Iris pigment epithelial cell (primary cell): ENCODE results near the gene ARHGAP6.
"Not testable (repeated sequence)": the region's sequence is repeated elsewhere in the genome, so short reads cannot be mapped to it uniquely, and the experiment has no call there.

Experiments used
- DNase-seq: peaks from one replicate; pipeline ENCODE4 v3.0.0-alpha.2; 2011; ENCODE audit warnings: low read depth

The ARHGAP6 gene

DNA sequence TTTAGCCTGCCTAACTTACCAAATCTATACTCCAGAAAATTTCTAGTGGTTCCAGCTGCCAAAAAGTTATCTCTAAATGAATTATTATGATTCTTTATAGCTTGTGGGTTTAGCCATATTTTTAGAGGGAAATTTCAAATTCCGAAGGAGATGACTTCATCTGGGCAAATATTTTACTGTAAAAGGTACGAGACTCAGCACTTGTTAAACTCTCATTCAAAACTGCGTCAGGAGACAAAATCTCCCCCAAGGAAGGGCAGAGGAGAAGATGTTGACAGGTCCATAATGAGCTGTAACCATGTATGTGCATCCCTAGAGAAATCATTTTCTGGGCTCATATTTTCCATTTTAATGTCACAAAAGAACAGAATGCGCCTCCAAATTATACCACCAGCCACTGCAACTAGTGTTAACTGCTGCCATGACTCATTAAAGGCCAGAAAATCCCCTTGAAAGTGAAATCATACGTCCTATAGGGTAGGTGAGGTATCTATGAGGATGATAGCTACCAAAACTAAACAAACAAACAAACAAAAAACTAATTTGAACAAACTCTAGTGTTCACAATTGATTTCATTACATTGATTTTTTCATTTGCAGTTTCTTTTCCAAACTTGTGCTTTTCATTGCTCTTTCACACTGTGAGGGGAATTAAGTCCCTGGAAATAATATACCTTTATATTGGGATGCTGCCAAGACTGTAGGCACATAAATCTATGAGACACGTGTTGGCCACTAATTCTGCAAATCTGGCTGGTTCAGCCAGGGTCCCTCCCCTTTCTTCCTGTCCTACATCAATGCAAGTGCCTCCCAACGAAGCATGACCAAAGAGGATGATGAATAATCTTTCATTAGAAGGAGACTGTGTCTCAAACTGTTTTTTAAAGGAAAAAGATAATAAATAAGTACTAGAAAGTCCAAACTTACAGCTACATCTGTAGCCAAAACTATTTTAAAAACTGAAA lies 85.8 kb downstream of the ARHGAP6 start:
- no peak for DNase-seq

DNA sequence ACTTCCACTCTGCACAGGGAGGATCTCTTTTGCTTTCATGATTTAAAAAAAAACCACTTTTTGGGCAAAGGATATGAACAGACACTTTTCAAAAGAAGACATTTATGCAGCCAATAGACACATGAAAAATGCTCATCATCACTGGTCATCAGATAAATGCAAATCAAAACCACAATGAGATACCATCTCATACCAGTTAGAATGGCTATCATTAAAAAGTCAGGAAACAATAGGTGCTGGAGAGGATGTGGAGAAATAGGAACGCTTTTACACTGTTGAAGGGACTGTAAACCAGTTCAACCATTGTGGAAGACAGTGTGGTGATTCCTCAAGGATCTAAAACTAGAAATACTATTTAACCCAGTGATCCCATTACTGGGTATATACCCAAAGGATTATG lies 87.4 kb downstream of the ARHGAP6 start:
- not testable (repeated sequence) for DNase-seq

DNA sequence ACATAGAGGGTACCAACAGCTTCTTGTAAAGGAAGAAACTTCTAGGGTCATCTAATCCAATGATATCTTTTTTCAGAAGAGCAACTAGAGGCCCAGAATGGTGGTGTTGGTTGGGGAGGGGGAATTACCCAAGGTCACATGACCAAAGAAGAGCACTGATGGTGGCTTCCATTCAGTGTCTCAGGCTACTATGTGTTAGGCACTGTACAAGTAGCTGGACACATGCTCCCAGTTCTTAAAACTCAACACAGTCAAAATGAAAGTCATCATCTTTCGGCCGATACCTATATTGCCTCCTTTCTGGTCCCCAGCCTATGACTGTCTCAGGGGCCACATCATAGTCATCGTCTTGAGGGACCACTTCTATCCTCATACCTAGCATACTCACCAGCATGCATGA lies 88.1 kb downstream of the ARHGAP6 start:
- DNase-seq, result no peak

DNA sequence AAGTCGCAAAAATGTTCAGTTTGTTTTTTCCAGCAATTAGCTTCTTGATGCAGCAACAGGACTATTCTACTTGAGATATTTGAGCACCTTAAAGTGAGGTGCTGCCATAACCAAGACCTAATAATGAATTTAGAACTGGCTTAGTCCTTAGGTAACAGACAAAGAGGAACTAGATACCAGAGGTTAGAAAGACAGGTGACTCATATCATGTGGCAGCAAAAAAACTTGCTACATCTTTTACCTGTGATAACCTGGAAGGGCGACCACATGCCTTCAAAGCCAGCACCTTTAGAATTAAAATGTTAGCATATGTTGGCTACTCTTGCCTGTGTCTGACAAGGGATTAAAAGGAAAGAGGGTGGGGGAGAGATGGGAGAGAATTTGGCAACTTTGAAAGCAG lies 90.4 kb downstream of the ARHGAP6 start:
- no peak for DNase-seq

DNA sequence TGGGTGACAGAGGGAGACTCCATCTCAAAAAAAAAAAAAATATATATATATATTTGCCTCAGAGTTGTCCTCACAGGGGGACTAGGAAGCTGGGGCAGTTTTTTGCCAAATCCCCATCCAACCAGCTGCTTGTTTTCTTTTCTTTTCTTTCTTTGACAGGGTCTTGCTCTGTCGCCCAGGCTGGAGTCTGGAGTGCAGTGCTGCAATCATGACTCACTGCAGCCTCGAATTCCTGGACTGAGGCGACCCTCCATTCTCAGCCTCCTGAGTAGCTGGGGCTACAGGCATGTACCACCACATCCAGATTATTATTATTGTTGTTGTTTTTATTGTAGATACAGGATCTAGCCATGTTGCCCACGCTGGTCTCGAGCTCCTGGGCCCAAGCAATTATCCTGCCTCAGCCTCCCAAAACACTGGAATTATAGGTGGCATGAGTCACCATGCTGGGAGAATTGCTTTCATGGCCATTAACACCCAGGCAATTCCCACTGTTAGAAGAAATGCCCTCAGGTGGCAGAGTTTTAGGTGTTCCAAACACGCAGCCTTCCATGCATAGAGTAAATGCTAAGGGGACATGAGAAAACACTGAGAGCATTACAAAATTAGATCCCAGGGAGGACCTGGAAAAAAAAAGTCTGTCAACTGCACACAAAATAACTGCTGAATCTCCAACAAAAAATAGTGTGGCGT lies 98.0 kb downstream of the ARHGAP6 start:
- DNase-seq, result no peak

DNA sequence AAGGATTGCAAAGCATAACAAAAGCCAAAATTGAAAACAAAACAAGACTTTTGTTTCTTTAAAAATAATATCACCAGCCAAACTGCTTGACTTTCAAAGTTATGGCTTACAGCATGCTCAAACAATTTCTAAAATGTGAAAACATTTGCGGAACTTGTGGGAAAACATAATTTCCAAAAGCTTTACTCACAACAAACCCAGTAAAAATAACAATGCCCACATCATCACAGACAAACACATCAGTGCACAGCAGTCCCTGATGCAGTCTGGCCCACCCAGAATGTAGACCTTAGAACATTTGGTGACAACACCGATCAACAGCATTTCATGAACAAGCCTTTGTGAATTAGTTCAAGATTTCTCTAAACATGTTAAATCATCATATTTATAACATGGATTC lies 98.9 kb downstream of the ARHGAP6 start:
- DNase-seq, result no peak

DNA sequence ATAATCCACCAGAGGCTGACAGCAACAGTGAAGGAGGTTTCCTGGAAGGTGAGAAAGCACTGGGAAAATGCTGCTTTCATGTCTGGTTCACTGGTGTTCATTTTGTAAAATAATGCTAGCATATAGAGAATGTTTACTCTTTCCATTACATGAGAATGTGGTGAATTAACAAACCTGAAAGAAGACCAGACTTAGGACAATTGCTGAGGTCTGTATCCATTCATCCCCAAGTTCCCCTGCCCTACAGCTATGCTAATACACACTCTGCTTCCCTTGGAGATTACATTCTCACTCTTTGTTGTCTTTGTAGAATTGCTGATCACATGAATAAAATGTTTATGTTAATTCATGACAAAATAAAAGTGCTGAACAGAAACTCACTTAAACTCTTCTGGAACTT lies 99.5 kb downstream of the ARHGAP6 start:
- DNase-seq, result no peak

DNA sequence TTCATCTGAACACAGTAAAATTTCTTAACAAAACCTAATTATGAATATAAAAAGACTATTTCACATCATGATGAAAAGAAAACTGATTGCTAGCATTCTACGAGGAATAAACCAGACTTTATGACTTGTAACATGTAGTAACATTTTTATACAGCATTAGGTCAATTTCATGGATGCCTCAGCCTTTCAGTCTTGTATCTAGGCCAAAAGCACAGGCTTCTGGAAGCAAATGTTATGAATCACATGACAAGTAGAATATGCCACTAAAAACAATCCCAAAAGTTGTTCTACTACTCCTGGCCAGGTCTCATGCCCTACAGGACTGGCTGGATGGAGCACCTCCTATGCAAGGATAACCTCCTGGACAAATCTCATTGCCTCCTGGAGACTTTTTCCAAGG lies 101.2 kb downstream of the ARHGAP6 start:
- DNase-seq, result no peak

DNA sequence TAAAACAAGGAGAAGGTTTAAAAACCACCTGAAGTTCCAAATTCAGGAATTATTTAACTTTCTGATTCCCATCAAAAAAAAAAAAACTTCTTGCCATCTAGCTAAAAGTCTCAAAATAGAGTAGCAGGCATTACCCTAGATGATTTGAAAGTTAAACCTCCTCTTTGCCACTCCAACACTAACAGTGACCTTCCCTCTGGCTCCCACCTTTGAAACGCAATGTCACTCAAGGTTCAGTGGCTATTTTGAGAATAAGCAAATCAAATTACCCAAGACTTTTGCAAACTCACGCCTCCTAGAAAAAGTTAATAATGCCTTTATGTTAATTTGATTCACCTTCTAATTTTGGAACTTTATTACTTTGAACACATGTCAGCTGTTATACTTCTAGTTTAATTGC lies 103.2 kb downstream of the ARHGAP6 start:
- DNase-seq, result no peak

DNA sequence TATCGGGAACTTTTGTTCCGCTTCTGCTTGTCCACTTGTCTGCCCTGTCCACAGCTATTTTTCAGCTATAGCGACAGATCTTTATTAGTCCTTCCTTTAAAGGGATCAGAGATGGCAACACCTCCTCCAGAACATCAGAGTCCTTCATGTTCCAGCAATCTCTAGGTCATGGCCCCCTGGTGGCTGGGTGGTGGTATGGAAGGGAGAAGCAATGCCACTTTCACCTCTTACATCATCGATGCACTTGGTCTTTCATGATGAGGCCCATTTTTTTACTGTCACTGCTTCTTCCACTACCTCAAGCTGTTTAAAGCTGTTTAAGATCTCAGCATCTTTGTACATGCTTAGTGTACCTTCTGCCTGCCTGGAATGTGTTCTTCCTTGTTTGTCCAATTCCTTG lies 106.7 kb downstream of the ARHGAP6 start:
- DNase-seq, result no peak

DNA sequence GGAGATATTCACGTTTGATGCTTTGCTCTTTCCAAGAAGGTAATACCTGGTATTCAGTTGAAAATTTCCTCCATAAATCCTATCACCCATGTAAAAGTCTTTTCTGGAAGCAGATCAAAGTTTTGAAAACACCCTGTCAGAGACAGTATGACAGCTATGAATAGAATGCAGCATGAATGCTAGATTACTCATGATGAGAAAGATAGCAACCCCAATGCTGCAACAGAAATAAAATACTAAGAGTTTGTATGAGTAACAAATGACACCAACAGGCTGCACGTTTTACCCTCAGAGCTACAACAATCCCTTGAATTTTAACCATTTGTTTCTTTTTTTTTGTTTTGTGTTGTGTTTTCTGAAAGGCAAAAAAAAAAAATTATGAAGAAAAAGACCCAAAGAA lies 108.6 kb downstream of the ARHGAP6 start:
- peak; percentile 78 for DNase-seq

DNA sequence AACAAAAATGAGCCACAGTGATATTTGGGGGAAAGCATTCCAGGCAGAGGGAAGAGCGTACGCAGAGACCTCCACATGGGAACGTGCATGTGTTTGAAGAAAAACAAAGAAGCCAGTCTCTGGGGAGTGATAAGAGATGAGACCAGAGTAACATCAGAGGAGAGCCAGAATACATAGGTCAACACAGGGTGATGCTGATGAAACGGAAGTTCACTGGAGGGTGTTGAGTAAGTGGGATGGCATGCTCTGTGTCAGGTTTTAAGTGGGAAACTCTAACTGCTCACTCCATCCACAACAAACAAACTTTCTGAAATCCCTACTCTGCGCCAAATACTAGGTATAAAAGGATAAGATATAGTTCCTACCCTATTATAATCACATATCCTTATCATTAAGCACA lies 110.0 kb downstream of the ARHGAP6 start:
- peak; percentile 60 for DNase-seq

DNA sequence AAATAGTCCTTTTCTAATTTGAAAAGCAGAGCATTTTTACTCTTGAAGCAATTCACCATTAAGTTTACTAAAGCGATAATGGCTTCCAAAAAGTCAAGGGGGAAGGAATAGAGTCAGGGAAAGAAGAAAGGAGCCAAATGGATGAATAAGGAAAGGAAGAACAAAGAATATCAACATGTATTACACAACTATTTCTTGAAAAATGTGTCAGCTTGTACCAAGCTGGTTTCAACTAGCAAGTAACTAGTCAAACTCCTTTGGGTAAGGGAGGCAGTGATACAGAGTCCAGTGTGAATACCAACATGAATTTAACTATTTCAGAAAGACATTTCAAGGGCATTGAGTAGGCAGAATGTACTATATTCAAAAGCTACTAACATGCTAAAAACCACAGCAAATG lies 112.1 kb downstream of the ARHGAP6 start:
- DNase-seq, result no peak

DNA sequence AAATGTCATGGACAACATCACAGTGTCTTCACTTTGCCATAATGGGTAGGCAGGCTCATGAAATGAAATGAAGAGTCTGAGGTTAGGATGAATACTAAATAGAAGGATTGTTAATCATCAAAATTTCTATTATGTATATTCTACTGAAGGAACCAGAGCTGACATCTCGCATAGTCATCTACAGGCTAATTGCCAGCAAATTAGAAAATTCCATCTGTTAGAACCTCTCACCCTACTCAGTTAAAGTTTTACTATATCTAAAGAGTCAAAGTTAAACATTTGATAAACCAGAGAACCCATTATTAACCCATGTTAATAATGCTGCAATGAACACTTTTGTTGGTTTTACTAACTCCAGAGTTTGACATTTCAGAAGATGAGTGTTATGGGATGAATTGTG lies 114.6 kb downstream of the ARHGAP6 start:
- DNase-seq, result no peak

DNA sequence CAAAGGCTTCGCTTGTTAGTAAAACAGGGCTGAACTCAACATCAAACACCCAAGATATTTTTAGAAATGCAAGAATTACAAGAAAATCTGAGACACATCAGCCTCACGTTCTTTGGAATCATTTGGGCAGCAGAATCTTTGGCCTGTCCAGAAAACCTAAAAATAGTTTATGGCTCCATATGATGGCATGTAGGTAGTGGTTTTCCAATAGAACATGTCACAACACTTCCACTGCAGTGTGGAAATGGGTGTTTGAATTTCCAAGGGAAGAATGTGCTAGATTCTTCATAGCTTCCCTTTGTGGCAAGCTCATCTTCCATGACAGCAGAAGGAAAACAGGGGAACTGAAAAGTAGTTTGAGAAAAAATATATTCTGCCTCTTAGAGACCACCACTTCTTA lies 118.8 kb downstream of the ARHGAP6 start:
- no peak for DNase-seq

DNA sequence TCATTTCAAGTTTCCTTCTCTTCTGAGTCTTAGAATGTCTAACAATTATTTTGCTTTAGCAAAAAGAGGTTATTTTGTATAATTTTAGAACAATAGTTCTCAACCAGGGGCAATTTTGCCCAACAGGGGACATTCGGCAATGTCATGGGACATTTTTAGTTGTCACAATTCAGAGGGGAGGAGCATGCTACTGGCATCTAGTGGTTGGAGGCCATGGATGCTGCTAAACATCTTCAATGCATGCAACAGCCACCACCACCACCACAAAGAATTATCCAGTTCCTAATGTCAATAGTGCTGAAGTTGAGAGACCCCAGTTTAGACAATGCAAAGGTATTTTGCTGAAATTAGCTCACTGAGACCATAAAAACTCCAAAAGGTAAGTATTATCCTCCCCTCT lies 122.5 kb downstream of the ARHGAP6 start:
- no peak for DNase-seq

DNA sequence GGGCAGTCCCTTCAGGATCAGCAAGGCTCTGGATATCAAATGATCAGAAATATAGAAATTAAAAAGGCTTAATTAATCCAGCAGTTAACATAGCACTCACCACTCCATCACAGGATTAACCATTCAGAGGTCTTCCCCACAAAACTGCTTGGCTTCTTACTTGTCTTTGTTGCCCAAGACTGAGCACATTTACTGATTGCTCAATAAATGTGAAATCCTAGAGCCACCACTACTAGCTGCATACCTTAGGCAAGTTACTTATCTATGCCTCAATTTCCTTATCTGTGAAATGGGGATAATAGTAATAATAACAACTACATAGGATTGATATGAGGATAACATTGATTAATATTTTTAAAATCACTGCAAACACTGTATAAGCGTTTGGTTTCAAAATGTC lies 124.2 kb downstream of the ARHGAP6 start:
- no peak for DNase-seq

DNA sequence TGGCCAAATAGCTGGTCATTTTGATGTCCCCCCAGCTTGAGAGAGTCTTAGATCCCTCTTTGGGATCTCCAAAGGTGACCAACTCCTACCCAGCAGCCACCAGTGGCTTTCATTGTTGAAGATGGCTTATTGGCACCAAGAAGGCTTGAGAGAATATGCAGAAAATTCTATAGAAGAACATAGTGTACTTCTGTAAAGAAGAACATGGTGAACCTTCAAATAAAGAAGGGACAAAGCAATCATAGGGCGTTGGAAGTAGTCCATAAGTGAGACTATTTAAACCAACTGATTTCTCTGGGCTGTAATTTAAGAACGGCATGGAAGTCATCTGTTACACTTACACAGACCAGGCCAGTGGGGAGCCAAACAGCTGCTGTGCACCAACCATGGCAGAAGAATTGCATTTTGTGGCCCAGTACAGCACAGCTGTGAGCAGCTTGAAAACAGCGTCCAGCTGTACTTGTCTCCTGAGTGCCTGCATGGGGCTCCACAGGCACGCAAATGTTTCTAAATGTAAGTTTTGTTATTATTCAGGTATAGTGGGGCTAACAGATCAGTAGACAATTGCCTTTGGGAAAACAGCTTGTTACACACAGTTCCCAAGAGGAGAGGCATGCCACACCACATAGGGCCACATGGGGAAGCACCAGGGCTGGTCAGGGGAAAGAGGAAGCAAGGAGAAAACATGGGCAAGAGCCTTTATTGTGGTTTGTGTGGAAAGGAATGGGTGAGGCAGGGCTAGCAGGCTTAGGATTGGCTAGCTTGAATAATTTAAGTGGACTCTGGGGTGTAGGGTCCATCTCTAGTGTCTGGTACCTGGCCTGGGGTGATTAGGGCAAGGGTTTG lies 125.0 kb downstream of the ARHGAP6 start:
- DNase-seq, result no peak

DNA sequence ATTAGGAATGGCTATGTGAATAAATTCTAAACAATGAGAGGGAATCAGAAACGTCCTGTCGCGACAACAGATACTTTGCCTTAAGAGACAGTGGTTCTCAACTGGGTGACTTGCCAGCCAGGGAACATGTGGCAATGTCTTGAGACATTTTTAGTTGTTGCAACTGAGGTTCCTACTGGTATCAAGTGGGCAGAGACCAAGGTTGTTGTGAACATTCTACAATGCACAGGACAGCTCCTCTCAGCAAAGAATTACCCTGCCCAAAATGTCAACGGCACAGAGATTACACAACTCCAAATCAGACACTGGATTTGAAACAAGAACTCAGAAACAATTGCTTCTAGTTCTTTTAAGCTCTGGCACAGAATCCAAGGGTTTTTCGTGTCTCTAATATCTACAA lies 128.6 kb downstream of the ARHGAP6 start:
- no peak for DNase-seq

DNA sequence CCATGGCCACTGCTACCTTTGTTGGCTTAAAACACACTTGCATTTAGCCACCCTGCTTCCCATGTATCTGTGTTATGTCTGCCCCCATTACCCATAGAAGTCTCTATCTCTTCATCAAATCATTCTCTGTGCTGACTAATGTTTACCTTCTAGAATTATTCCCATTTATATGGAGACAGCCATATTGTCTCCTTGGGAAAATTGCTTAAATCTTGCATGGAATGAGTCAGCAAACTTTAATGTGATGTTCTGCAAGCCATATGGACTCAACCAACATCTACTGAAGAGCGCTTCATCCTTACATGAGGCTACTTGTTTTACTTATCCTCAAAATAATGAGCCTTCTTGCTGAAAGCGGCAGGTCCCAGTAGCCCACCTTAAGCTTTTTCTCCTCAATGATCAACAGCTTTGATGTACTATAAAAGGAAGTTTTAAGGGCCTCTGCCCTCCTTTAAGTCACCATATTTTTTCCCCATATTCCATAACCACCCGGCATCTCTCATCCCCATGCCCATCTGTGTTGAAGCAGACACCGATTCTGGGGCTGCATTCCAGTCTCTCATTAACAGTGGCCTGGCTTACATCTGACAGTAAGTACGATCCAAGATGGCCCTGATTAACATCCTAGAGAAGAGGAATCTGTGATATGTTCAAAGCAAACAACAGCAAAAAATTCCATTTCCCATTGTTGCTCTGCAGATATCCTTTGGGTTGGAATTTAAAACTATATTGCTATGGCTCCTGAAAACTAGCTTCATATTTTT lies 130.4 kb downstream of the ARHGAP6 start:
- no peak for DNase-seq

DNA sequence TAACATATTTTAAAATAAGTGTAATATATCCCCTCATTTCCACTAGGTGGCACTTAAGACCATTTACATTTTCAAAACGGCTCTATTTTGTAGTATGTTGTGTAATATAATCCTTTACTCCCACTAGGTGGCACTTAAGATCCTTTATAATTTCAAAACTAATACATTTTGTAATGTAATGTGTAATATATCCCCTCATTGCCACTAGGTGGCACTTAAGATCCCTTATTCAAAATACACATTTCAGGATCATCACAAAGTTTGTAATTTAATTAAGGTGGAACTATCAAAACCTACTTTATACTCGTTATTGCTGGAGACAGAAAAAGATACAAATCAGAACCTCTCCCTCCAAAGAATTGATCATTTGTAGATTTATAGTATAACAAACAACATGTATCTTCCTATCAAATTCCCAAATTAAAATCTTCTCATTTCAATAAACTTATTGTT lies 132.5 kb downstream of the ARHGAP6 start:
- peak; percentile 81 for DNase-seq
